HG03064 (cell line): Measurements from ENCODE around the gene FAM222B.
"Not testable (repeated sequence)": the region's sequence is repeated elsewhere in the genome, so short reads cannot be mapped to it uniquely, and the experiment has no call there.

ENCODE experiments used
- ATAC-seq: cut with Tn5 transposase; IDR thresholded peaks from one replicate; pipeline ENCODE4 v1.9.1; 2021; ENCODE audit warnings: low read depth; ENCODE audit not compliant: unreplicated experiment

FAM222B gene

GRCh38 chr17:28843816-28844148 lies 1.2 kb upstream of the FAM222B start:
- no peak for ATAC-seq

- ATAC-seq = no peak
These were observed 699 bp downstream of the FAM222B start for GRCh38 chr17:28841901-28842281.

- no peak for ATAC-seq
These were observed 3.4 kb downstream of the FAM222B start for GRCh38 chr17:28839221-28839620.

- not testable (repeated sequence) for ATAC-seq
These were observed 6.0 kb downstream of the FAM222B start for GRCh38 chr17:28836541-28836940.

- no peak for ATAC-seq
These were observed 8.2 kb downstream of the FAM222B start for GRCh38 chr17:28834420-28834819.

GRCh38 chr17:28828294-28829040 lies 14.1 kb downstream of the FAM222B start:
- no peak for ATAC-seq

- ATAC-seq = no peak
These were observed 14.9 kb downstream of the FAM222B start for GRCh38 chr17:28827672-28828071.

GRCh38 chr17:28819582-28819981 lies 23.0 kb downstream of the FAM222B start:
- no peak for ATAC-seq

- no peak for ATAC-seq
These were observed 23.8 kb downstream of the FAM222B start for GRCh38 chr17:28818819-28819221.

- ATAC-seq = no peak
These were observed 26.1 kb downstream of the FAM222B start for GRCh38 chr17:28816540-28816939.

GRCh38 chr17:28812748-28813377 lies 29.7 kb downstream of the FAM222B start:
- no peak for ATAC-seq

- peak; percentile 84 for ATAC-seq
These were observed 30.4 kb downstream of the FAM222B start for GRCh38 chr17:28812091-28812747.

- ATAC-seq = no peak
These were observed 30.9 kb downstream of the FAM222B start for GRCh38 chr17:28811651-28812090.

- ATAC-seq = no peak
These were observed 32.2 kb downstream of the FAM222B start for GRCh38 chr17:28810437-28810836.

- no peak for ATAC-seq
These were observed 34.5 kb downstream of the FAM222B start for GRCh38 chr17:28807925-28808634.

- no peak for ATAC-seq
These were observed 46.5 kb downstream of the FAM222B start for GRCh38 chr17:28796062-28796461.

- not testable (repeated sequence) for ATAC-seq
These were observed 47.6 kb downstream of the FAM222B start for GRCh38 chr17:28794846-28795441.

- ATAC-seq = no peak
These were observed 49.5 kb downstream of the FAM222B start for GRCh38 chr17:28792877-28793661.

GRCh38 chr17:28788100-28788499 lies 54.5 kb downstream of the FAM222B start:
- ATAC-seq = no peak

- no peak for ATAC-seq
These were observed 59.4 kb downstream of the FAM222B start for GRCh38 chr17:28783161-28783560.
